Activated CD4-positive, alpha-beta T cell treated with anti-CD3 and anti-CD28 coated beads, Interleukin-2, Interleukin-6, amounts not matched to agents 100 ng/mL and 50 ng/mL, durations not matched to agents 16 hours and 8 hours (primary cell): ENCODE measurements around the gene THOC6.

Source experiments
- DNase-seq: peaks from one replicate; pipeline ENCODE4 v3.0.0-alpha.2; 2020

The THOC6 gene

DNA sequence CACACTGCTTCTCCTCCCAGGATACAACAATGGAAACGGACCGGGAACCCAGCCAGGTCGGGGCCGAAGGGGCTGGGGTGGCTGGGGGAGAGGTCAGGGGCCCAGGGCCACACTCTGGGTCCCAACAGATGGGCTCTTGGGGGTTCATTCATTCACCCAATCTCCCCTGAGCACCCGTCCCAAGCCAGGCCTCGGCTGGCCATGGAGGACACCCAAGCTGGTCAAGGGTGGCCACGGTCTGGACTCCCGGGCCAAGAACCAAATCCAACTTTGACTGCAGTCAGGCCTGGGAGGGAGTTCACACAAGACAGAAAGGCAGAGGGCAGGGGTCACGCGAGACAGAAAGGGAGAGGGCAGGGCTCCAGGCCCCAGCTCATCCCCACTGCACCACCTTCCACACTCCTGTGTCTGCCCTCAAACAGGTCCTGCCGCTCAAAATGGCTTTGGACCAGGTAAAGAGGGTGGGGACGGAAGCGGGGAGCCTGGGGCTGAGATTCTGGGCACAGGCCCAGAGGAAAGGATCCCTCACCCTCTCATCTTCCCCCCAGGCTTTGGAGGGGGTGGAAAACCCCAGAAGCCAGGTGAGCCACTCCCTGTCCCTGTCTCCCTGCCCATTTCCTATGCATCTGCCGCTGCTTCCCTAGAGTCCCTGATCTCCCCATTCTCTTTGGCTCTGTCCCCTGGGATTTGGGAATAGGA, 31.3 kb upstream of the THOC6 start:
- DNase-seq: no peak

GRCh38 chr16:2996298-2996697, 27.5 kb upstream of the THOC6 start:
- DNase-seq: no peak

GRCh38 chr16:2999929-3000328, 23.9 kb upstream of the THOC6 start:
- DNase-seq: no peak

DNA sequence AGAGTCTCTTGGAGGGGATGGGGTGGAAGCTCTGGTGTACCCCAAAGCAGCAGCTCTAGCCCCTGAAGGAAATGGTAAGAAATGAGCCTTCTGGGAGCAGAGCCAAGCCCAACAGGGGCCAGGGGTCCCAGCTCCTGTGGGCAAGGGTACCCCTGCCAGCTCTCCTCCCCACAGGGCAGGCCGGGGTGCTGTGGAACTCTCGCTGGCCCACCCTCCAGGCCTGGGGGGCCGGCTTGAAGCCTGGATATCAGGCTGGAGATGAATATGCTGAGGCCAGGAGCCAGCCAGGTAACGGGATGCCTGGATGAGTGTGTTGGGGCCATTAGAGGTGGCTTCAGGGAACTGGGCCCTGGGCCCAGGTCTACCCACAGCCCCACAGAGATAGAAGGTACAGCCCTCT, 23.3 kb upstream of the THOC6 start:
- DNase-seq: no peak

GRCh38 chr16:3001316-3001715, 22.5 kb upstream of the THOC6 start:
- no peak for DNase-seq

DNA sequence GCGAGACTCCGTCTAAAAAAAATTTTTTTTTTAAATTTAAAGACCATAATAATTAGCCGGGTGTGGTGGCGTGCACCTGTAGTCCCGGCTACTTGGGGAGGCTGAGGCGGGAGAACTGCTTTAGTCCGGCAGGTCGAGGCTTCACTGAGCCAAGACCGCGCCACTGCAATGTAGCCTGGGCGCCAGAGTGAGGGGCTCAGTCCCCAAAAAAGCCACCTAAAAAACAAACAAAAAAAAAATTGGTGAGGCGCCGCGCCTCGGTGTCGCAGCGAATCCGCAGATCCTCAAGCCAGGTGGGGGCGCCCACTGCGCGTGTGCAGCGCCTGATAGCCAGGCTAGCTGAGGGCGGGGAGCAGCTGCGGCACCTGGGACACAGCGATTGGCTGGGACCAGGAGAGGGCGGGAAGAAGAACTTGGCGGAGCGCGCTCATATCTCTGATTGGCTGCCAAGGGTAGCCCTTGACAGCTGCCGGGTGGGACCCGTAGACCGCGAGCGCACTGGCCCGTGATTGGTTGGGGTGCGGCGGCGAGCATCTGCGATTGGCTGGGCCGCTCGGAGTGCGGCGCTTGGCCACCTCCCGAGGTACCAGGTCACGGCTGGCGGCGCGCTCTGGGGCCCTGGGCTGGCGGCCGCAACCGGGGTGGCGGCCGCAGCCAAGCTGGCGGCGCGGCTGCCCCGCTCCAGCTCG, 20.1 kb upstream of the THOC6 start:
- peak; percentile 99 for DNase-seq

- DNase-seq: no peak
Observed at GRCh38 chr16:3004319-3004718, 19.5 kb upstream of the THOC6 start.

GRCh38 chr16:3004781-3005284, 19.0 kb upstream of the THOC6 start:
- DNase-seq: no peak

DNA sequence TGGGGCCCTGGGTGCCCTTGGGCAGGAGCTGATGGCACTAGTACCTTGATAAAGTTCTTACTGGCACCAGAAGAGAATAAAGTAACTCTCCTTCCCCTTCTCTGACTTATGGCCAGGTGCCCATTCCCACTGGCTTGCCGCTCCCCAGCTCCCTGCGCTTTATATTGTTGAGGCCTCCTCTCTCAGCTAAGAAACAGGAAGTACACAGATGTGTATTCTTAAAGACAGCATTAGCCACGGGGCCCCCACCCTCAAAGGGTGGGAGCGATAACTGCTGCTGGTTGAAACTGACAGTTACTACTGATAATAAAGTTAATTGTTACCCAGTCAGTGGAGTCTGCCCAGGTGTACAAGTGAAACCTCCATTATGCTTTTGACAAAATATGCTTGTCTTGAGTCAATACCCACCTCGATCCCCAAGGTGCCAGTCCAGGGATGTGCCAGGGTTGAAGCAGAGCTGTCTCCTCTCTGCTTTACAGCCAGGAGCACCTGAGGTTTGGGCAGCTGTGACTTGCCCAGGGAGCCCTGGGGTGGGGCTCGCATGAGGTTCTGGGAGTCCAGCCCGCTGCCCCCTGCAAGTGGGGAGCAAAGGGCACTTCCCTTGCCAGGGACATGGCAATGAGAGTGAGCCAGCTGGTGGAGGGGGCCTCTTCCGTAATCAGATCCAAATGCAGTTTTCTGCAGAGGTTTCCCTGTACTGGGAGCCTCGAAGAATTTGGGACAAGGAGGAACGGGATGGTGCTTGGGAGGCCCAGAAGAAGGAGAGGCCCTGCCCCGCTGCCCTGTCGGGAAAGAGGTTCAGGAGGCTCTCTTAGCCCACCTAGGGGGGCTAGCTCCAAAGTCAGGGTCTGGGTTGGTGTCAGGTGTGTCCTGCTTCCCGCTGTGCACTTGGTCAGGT, 16.5 kb upstream of the THOC6 start:
- DNase-seq: no peak

- DNase-seq: peak; percentile 4
Observed at GRCh38 chr16:3007957-3008689, 15.7 kb upstream of the THOC6 start.

- no peak for DNase-seq
Observed at GRCh38 chr16:3008690-3009037, 15.2 kb upstream of the THOC6 start.

GRCh38 chr16:3009568-3010390, 14.1 kb upstream of the THOC6 start:
- DNase-seq: no peak

- no peak for DNase-seq
Observed at GRCh38 chr16:3010510-3010909, 13.3 kb upstream of the THOC6 start.

- no peak for DNase-seq
Observed at GRCh38 chr16:3012246-3012645, 11.6 kb upstream of the THOC6 start.

- no peak for DNase-seq
Observed at GRCh38 chr16:3012828-3013420, 10.9 kb upstream of the THOC6 start, which contains the start of gene CLDN9. Gene CLDN9, plus strand, starts transcription at chr16:3012923. Its CDS starts 440 bp downstream, at chr16:3013363.

- DNase-seq: no peak
Observed at GRCh38 chr16:3013491-3013951, 10.3 kb upstream of the THOC6 start.

DNA sequence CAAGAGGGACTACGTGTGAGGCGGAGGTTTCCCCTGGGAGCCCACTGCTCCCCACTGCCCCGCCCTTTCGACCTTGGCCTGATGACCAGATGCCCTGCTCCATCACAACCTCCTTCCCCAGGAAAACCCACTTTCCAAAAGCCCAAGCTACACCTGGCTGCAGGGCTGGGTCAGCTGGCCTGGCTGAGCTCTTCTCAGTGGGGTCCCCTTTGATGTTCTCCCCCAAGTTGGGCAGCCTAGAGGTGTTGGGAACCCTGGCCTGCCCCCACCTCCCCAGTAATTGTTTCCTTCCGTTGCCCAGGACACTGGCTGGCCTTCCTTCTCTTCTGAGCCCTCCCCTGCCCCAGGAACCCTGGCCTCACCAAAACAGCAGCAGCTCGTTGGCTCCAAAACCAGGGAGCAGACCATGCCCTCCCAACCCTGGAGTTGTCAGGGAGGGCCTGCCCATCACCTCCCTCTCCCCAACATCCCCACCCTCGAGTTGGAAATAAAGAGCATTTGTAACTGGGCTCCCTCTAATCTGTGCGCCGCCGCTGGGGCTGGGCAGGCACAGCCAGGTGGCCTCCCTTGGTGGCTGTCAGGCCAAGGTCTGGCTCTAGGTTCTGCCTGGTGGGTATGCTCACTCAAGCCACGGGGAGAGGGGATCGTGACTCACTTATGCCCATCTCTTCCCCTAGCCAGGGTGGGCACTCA, 9.7 kb upstream of the THOC6 start:
- no peak for DNase-seq

GRCh38 chr16:3014971-3015370, 8.9 kb upstream of the THOC6 start:
- no peak for DNase-seq

DNA sequence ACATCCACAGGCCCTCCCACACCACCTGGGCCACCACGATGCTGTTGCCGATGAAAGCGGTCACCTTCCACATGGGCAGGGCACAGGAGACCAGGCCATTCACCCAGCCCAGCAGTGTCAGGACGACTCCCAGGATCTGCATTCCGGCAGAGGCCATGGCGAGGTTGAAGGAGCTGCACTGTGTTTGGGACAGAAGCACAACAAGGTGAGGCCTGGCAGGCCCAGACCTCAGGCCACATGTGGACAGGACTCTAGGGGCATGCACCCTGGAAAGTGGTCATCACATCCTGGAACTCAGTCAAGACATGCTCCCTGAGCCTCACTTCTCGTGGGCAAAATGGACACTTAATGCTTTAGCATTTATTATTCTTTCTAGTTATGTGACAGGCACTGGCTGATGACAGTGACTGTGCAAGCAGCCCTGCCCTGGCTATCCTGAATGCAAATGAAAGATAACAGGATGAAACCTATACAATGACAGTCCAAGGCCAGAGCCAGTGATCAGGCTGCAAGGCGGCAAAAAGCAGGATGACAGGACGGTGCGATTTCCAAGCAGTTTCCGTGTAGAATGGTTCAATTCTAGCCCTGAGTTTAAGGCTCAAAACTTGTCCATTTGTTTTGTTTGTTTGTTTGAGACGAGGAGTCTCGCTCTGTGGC, 7.8 kb upstream of the THOC6 start:
- DNase-seq: no peak

DNA sequence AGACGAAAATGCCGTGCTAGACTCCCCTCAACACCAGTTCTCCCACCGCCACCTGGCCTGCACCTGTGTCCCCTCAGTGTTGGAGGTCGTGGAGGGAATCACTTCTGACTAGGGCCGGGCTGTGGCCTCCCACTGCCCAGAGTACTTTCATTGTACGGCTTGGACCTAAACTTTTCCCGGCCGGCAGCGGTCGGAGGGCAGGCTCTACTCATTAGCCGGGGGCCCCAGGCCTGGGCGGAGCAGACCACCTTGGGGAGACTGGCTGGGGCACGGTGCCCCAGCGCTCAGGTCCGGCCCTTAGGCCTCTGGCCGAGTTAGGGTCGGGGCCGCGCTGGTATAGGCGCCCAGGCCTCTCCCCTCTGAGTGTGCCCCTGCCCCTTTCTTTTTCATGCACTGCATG, 6.5 kb upstream of the THOC6 start:
- DNase-seq: no peak
